Duodenal mucosa (tissue), 2 donors: Measurements from ENCODE around the gene SH3PXD2A.

Source experiments
- H3K27ac ChIP-seq: one replicate; pipeline ENCODE4 v1.7.0; 2013; ENCODE audit warnings: low read depth, low read length
- H3K27me3 ChIP-seq, 2 donors: one replicate each; pipeline ENCODE4 v1.7.0; 2013; ENCODE audit warnings: low read length in 2 of 2, control low read depth in 1 of 2; ENCODE audit not compliant: insufficient read depth in 2 of 2, control insufficient read depth in 1 of 2
- H3K36me3 ChIP-seq, 2 donors: one replicate each; pipeline ENCODE4 v1.7.0; 2013; ENCODE audit warnings: low read length in 2 of 2, control low read depth in 1 of 2; ENCODE audit not compliant: insufficient read depth in 2 of 2, control insufficient read depth in 1 of 2
- H3K4me1 ChIP-seq, 2 donors: one replicate each; pipeline ENCODE4 v1.7.0; 2013; ENCODE audit warnings: low read length in 2 of 2, control low read depth in 1 of 2; ENCODE audit not compliant: insufficient read depth in 2 of 2, control insufficient read depth in 1 of 2
- H3K4me3 ChIP-seq, 2 donors: one replicate each; pipeline ENCODE4 v1.7.0; 2013; ENCODE audit warnings: low read length in 2 of 2, low read depth in 1 of 2
- H3K9ac ChIP-seq, 2 donors: one replicate each; pipeline ENCODE4 v1.7.0; 2013; ENCODE audit warnings: low read length in 2 of 2, low read depth in 1 of 2
- H3K9me3 ChIP-seq, 2 donors: one replicate each; pipeline ENCODE4 v1.7.0; 2013; ENCODE audit warnings: low read length in 2 of 2, control low read depth in 1 of 2; ENCODE audit not compliant: control insufficient read depth in 1 of 2

SH3PXD2A gene

DNA sequence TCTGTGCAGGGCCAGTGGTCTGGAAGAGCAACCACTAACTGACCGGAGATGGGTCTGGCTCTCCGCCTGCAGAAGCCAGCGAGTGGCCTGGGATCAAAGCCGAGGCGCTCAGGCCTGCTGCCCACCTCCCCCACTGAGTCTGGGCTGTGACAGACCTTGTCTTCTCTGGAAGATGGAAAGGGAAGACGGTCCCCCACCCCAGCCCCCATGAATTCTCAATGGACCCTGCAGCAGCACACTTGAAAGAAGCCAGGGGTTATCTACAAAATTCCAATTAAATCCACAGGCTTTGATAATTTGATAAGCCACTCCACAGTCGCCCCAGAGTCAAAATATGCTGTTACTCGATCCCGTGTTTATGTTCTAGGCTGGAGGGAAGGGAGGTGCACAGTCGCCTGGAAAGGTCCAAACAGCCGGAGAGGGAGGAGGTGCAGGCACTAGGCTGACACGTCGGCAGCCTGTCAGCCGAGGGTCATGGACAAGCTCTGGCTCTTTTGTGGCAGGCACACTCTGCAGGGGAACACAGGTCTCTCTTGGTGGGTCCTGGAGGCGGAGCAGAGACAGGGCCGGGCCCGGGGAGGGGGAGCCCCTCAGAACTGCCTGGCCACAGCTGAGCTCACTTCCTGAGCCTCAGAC, 134.9 kb downstream of the SH3PXD2A start:
- Histone ChIP-seq H3K4me3 (no peak overlapping the region), H3K9me3 (no peaks in the 10 kb centered on the region), H3K4me1 (peaks cover 4 to 8% of the 10 kb centered on the region in 2 donors), H3K27me3 (no peaks in the 10 kb centered on the region), H3K9ac (no peak overlapping the region), H3K27ac (no peak overlapping the region), H3K36me3 (no peaks in the 10 kb centered on the region)

DNA sequence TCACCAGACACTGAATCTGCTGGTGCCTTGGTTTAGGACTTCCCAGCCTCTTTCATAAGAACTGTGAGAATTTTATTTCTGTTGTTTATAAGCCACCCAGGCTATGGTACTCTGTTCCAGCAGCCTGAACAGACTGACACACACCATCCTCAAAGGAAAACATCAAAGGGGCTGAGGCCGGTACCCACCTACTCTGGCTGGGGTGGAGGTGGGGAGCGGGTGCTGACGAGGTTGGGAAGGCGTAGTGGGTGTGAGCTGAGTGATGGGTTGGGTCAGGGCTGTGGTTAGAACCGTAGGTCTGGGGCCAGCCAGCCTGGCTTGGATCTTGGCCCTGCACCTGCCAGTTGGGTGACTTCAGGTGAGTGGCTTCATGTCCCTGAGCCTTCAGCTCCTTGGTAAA, 136.3 kb downstream of the SH3PXD2A start:
- H3K27me3 ChIP-seq, result no peaks in the 10 kb centered on the region
- no peaks in the 10 kb centered on the region for H3K36me3 ChIP-seq
- H3K9me3 ChIP-seq, result no peaks in the 10 kb centered on the region
- H3K4me3 ChIP-seq, result no peak overlapping the region
- peaks cover 4 to 8% of the 10 kb centered on the region in 2 donors for H3K4me1 ChIP-seq
- H3K9ac ChIP-seq, result no peak overlapping the region
- H3K27ac ChIP-seq, result no peak overlapping the region

DNA sequence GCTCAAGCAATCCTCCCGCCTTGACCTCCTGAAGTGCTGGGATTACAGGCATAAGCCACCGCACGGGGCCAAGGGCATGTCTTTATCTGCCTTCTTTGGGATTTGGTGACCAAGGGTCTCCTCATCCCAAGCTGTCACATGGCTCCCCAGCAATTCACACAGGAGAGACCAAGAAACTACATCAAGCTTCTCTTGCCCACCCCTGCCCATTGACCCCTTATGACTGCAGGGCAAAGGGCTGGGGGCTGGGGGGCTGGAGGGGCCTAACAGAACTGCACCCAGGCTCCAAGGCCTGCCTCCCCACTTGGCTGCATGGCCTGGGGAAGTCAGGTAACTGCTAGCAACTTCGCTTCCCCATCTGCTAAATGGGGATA, 137.1 kb downstream of the SH3PXD2A start:
- peaks cover 4 to 8% of the 10 kb centered on the region in 2 donors for H3K4me1 ChIP-seq
- no peaks in the 10 kb centered on the region for H3K27me3 ChIP-seq
- no peak overlapping the region for H3K27ac ChIP-seq
- no peak overlapping the region for H3K9ac ChIP-seq
- no peaks in the 10 kb centered on the region for H3K9me3 ChIP-seq
- H3K36me3 ChIP-seq, result no peaks in the 10 kb centered on the region
- H3K4me3 ChIP-seq, result no peak overlapping the region

DNA sequence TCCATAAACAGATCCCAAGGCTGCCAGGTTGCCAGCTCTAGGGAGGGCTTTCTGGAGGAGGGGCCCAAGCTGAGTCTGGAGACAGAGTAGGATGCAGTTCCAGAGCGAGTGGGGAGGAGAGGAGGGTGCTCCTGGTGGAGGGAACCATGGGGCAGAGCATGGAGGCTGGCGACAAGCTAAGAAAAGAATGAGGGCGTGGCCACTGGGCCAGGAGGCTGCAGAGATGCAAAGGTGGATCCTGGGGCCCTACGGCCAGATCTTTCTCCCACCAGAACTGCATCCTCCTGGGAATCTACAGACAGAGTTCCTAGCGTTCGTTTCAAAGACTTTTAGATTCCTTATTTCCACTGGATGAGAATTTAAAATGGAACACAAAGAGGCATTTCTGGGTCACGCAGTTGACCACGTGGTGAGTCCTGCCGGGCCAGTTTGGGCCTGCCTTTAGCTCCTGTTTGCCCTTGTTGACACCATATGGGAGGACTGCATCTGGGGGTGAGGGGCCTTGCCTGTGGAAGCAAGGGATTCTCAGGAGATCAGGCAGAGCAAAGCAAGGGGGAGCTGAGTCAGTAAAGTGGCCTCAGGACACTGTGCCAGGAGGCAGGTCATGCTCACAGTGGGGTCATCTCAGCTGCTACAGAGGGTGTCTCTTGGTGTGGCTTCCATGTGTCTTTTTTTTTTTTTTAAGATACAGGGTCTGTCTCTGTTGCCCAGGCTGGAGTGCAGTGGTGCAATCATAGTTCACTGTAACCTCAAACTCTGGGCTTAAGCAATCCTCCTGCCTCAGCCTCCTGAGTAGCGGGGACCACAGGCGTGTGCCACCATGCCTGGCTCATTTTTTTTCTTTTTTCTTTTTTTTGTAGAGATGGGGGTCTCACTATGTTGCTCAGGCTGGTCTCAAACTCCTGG, 137.8 kb downstream of the SH3PXD2A start:
- no peaks in the 10 kb centered on the region for H3K9me3 ChIP-seq

DNA sequence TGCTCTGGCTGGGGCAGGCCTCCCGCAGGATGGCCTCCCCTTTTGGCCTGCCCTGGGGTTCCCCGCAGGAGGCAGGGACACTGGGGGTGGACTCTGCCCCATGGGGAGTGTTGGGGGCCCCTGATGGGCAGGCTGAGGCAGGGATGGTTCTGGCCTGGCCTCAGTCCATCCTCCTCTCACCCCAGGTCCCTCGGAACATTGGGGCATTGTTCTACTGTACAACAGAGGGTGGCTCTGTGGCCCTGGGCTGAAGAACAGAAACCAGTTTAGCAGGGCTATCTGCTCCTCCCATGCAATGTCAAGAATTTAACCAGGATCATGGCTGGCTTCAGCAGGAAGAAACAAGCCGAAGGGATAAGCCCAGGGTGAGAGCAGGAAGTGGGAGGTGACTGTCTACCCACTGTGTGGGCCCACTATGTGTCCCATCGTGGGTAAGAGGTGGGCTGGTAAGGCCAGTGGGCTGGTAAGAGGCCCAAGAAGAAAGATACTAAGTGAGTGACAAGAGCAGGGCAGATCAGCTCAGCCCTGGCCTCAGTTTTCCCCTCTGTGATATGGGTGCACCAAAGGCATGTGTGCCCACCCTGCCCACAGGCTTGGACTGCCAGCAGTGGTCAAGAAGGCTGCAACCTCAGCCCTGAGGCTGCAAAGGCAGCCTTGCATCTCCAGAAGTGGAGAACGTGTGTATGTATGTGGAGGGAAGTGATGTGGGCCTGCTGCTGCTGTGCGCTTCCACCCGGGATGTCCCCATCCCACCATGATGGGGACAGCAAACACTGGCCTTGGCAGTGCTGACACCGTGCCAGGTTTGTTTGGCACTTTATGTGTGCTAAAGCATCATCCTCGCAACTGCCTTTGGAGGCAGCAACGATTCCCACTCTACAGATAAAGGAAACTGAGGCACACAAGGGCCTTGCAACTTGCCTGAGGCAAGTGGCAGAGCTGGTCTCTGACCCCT, 138.9 kb downstream of the SH3PXD2A start:
- no peaks in the 10 kb centered on the region for H3K9me3 ChIP-seq
- H3K27ac ChIP-seq, result no peak overlapping the region
- H3K27me3 ChIP-seq, result no peaks in the 10 kb centered on the region
- no peaks in the 10 kb centered on the region for H3K36me3 ChIP-seq
- H3K4me3 ChIP-seq, result no peak overlapping the region
- peaks cover 8 to 12% of the 10 kb centered on the region in 2 donors for H3K4me1 ChIP-seq
- H3K9ac ChIP-seq, result no peak overlapping the region

More for the DNA sequence above, 137.8 kb downstream of the SH3PXD2A start:
- no peaks in the 10 kb centered on the region for H3K36me3 ChIP-seq
- H3K4me1 ChIP-seq, result peaks cover 5 to 8% of the 10 kb centered on the region in 2 donors
- H3K4me3 ChIP-seq, result no peak overlapping the region
- H3K27ac ChIP-seq, result no peak overlapping the region
- no peaks in the 10 kb centered on the region for H3K27me3 ChIP-seq
- no peak overlapping the region for H3K9ac ChIP-seq

DNA sequence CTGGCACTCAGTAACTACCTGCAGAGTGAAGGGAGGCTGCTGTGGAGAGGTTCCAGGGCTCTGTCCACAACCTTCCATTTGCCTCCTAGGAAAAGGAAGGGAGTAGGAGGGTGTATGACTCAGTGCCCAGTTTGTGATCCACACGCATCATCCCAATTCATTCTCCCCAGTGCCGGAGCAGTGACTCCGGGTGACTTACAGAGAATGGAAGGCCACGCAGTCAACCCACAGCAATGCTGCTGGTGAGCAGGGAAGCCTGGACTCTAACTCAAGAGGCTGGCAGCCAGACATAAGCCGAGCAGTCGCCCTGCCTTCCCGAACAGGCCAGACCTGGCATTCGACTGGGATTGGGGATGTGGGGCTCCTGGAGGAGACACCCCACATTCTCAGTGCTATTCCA, 139.9 kb downstream of the SH3PXD2A start:
- Histone ChIP-seq H3K4me1 (peaks cover 8 to 12% of the 10 kb centered on the region in 2 donors), H3K4me3 (no peak overlapping the region), H3K9ac (no peak overlapping the region), H3K27ac (no peak overlapping the region), H3K36me3 (no peaks in the 10 kb centered on the region), H3K27me3 (no peaks in the 10 kb centered on the region), H3K9me3 (no peaks in the 10 kb centered on the region)

DNA sequence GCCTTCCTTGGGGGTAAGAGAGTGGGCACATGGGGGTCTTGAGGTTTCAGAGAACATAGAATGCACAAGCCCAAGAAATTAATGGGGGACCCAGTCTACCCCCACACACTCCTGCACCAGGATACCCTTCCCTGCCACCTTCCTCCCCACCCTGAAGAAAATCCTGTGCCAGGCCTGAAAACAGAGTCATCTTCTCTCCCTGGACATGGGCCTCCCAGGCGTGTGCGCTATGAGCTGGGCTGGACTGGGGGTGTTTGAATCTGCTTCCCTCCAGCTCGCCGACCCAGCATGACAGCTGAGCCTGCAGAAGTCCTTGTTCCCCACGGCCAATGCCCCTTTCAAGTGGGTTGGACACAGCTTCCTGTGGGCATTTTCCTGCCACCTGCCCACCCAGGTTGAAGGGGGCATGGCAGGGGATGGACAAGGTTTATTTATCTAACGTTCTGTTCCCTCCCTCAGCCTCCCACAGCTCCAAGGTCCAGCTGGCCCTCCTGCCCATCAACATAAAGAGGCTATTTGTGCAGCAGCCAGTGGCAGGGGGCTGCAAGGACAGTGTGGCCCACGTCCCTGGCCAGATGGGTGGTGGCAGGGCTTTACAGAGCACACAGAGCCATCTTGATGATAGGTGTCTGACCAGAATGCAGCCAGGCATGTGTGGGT, 141.0 kb downstream of the SH3PXD2A start:
- Histone ChIP-seq H3K27ac (no peak overlapping the region), H3K9ac (no peak overlapping the region), H3K4me1 (peaks cover 8 to 12% of the 10 kb centered on the region in 2 donors), H3K9me3 (no peaks in the 10 kb centered on the region), H3K27me3 (no peaks in the 10 kb centered on the region), H3K4me3 (no peak overlapping the region), H3K36me3 (no peaks in the 10 kb centered on the region)

DNA sequence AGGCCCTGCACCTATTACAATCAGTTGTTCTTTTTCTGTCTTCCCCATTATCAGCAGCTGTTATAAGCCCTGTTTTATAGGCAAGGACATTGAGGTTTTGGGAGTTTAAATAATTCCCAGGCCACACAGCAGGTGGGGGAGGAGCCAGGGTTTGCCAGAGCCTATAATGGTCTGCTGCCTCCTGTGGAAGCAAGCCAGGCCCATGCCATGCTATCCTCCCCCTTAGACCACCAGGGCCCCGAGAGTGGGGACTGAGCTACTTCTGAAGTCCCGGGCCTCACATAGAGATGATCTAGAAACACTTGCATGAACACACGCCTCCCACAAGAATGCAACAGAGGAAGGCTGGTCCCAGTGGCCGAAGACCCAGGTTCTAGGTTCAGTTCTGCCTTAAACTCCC, 141.7 kb downstream of the SH3PXD2A start:
- no peak overlapping the region for H3K4me3 ChIP-seq
- H3K27ac ChIP-seq, result no peak overlapping the region
- H3K9me3 ChIP-seq, result no peaks in the 10 kb centered on the region
- H3K9ac ChIP-seq, result no peak overlapping the region
- H3K27me3 ChIP-seq, result no peaks in the 10 kb centered on the region
- peaks cover 8 to 12% of the 10 kb centered on the region in 2 donors for H3K4me1 ChIP-seq
- H3K36me3 ChIP-seq, result no peaks in the 10 kb centered on the region

DNA sequence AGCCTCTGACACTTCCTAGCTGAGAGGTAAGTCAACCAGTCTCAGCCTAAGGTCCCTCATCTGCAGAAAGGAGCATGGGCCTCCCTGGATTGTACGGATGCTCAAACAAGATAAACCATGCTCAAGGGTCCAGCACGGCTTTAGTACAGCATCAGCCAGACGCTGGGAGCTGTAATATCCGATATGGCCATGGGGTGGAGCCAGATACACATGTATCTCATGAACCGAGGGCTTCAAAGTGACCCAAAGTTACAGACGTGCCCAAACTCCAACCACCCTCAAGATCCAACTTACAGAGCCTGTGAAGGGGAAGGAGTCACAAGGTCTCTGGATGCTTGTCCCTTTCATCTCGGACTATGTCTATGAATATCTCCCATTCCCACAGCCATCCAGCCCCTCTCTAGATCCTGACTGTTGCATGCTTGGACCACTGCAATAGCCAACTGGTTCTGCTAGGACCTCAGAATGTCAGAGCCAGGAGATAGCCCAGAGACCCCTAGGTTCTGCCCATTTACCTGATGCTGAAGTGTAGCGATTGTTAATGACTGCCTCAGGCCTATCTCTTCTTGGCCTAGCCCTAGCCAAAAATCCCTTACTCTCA, 142.4 kb downstream of the SH3PXD2A start:
- Histone ChIP-seq H3K4me3 (no peak overlapping the region), H3K9me3 (no peaks in the 10 kb centered on the region), H3K9ac (no peak overlapping the region), H3K27ac (no peak overlapping the region), H3K36me3 (no peaks in the 10 kb centered on the region), H3K27me3 (no peaks in the 10 kb centered on the region), H3K4me1 (peaks cover 8 to 12% of the 10 kb centered on the region in 2 donors)
